SIG-M5 (cell line): ENCODE results near the gene MYOCD.

ENCODE experiments used
- DNase-seq: peaks from one replicate; lab custom pipeline; 2025; lab: John Stamatoyannopoulos, UW

The MYOCD gene

GRCh38 chr17:12643822-12644221 lies 21.9 kb upstream of the MYOCD start:
- DNase-seq, result no peak

- DNase-seq, result no peak
These were observed 21.1 kb upstream of the MYOCD start for GRCh38 chr17:12644623-12645022.

- DNase-seq, result no peak
These were observed 18.8 kb upstream of the MYOCD start for GRCh38 chr17:12646761-12647422.

DNA sequence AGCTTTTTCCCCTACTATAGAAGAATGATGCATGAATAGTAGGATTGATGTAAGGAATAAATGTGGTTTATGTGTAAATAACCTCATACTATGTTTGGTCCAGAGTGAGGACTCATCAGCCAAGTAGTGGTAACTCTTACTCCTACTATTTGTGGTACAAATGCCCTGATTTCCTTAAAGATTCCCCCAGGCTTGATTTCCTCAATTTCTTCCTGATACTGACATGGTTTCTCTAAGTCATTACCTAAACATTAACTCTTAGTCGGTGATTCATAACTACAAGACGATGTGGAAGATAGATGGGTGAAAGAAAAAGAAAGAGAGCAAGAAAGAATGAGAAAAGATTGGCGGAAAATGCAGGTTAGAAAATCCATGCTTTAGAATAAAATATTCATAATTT lies 17.2 kb upstream of the MYOCD start:
- no peak for DNase-seq

- DNase-seq, result no peak
These were observed 9.8 kb upstream of the MYOCD start for GRCh38 chr17:12655936-12656335.

- no peak for DNase-seq
These were observed 9.3 kb upstream of the MYOCD start for GRCh38 chr17:12656354-12656753.

DNA sequence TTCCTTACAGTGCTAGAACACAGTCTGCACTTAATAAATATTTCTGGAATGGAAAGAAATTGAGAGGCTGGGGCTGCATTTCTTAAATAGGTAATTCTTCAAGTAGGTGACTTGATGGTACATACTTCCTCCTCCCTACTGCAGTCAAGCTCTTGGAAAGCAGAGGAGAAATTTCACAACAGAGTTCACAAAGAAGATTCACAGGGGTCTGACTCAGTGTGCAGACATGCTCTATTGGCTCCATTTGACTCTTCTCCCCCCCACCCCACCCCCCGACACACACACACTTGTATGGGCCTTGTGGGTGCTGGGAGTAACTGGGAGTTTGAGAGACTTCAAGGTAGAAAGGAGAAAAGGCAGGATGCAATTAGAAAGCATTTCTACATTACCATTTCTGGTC lies 6.2 kb upstream of the MYOCD start:
- DNase-seq, result no peak

- no peak for DNase-seq
These were observed 1.4 kb upstream of the MYOCD start for GRCh38 chr17:12664252-12664651.

GRCh38 chr17:12664894-12665262 lies 812 bp upstream of the MYOCD start:
- DNase-seq, result no peak

DNA sequence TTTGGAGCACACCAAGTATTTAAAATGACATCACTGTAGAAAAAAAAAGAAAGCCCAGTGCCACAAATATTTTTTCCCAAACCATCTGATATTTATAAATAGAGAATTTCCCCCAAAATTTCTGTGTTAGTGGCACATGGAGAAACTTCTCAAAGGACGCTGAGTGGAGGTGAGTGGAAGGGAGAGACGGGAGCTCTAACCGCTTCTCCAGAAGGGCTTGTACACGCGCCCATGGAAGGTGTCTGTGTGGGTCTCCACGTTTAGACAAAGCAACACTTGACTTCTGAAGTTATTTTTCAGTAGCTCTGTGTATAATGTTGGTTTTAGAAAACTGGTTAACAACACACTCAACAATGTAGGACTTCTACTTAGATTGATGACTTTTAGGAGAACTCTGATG lies 1.0 kb downstream of the MYOCD start:
- no peak for DNase-seq

GRCh38 chr17:12667299-12667958 lies 1.7 kb downstream of the MYOCD start:
- DNase-seq, result no peak

GRCh38 chr17:12671906-12672305 lies 6.2 kb downstream of the MYOCD start:
- DNase-seq, result no peak

GRCh38 chr17:12672947-12673346 lies 7.3 kb downstream of the MYOCD start:
- no peak for DNase-seq

- DNase-seq, result no peak
These were observed 8.1 kb downstream of the MYOCD start for GRCh38 chr17:12673788-12674187.

GRCh38 chr17:12680407-12680897 lies 14.8 kb downstream of the MYOCD start:
- DNase-seq, result no peak

DNA sequence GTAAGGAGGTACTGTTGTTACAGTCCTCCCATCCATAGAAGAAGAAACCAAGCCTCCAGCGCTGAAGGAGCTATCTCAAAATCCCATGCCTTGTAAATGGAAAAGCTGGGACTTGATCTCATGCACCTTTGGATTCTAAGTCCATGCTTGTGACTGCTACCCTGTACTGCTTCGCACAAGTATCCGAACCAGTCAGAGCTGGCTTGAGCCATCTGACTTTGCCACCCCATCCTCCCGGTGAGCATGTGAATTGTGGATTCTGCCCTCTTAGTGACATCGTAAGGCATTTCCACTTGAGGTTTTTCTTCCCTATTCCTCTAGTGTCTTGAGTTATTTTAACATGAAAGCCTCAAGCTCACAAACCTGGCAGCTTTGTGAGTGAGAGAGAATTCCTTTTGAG lies 15.3 kb downstream of the MYOCD start:
- no peak for DNase-seq

DNA sequence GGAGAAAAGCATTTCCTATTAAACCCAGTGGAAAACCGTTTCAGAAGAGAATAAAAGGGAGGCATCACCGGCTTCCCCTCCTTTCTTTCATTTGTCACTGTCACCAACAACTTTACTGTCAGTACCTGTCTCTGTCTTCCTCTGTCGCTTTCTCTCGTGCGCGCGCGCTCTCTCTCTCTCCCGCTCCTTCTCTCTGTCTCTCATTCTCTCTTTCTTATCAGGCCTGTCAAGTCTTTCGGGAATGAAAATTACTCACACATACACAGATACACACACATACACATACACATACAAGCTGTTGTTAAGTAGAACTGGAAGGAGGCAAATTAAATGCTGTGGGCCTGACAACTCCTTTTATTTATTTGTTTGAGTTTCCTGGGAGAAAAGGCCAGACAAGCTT lies 17.6 kb downstream of the MYOCD start:
- DNase-seq, result no peak

DNA sequence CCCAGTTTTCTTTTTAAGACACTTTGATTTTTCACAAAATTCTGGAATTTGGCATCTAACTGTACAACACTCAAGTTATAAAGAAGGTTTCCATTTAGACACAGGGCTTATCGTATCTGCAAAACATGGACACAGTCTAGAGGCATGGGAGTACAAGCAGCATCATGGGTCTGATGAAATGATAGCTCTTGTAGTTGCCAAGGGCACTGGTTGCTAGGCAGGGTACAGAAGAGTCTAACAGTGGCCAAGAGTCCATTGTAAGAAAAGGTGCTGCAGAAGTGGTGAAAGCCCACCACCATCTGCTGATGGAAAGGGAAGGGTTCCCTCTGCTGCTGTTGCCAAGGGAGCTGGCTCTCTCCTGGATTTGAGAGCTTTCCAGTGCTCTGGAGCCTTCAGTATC lies 20.8 kb downstream of the MYOCD start:
- no peak for DNase-seq

- no peak for DNase-seq
These were observed 22.7 kb downstream of the MYOCD start for GRCh38 chr17:12688382-12688781.

DNA sequence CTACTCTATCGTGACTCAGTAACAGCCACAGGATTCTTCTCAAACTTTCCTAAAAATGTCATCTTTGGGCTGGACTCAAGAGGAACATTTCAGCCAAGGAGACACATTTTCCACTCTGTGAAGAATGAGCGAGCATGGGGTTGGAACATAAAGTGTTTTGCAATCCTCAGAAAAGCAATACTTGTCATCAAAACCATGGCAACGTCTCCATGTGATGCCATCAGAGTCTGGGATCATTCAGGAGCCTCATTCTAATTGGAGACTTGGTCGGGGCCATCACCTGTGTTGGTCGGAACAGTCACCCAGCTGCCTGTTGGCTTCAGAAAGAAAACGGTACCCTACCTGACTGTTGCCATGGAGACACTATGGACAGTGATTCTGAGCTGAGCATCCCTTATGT lies 25.5 kb downstream of the MYOCD start:
- DNase-seq, result no peak

GRCh38 chr17:12693640-12694039 lies 27.9 kb downstream of the MYOCD start:
- DNase-seq, result no peak

DNA sequence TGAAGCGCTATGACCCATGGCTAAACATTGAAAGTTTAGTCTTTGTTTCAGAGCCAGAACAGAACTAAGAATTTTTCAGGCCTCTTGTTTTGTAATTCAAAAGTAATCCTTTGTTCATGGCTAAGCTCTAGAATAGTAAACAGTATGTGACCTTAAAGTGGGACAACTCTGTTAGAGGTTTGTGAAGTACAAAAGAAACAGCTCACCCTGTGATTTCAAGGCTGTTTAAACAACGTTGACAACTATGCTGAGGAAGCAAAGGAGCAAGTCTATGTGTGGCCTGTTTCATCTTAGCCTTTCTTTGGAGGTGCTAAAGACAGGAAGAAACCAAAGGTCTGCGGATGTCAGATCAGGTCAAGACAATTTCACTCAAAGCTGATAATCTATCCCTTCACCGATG lies 40.4 kb downstream of the MYOCD start:
- no peak for DNase-seq

DNA sequence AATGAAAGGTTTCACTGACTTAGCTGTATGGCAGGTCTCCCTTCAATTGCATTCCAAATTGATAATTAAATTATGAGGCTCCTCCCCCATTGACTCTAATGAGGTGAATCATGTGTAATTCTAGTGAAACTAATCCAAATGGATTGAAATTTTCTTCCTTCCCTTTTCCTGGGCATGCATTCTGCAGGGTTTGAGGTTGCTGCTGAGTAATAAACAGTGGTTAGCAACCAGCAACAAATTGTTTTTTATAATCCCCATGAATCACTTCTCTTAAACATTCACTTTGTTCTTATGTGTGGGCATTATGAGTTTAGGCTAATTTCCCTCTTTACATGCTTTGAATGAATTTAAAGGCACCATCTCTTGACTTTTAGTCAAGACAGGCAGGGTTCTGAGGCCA lies 43.4 kb downstream of the MYOCD start:
- no peak for DNase-seq

- no peak for DNase-seq
These were observed 46.7 kb downstream of the MYOCD start for GRCh38 chr17:12712415-12712814.
